PC-3 (cell line): ENCODE data around the gene ALG6. TPM values are rescaled to one million over a fixed set of nuclear protein-coding genes. Genes with fewer than 3 reads are reported as not detected.
"Not testable (repeated sequence)": the region's sequence is repeated elsewhere in the genome, so short reads cannot be mapped to it uniquely, and the experiment has no call there.

Source experiments
- ATAC-seq: fragments of 200-7000 bp; cut with Tn5 transposase; 2 replicates; pipeline ENCODE4 v1.9.1; 2020; ENCODE audit warnings: mild to moderate bottlenecking, moderate library complexity
- BruUV-seq: library from RNA; stranded (reverse); fragments of 400-500 nt; replicated peaks from 2 replicates; lab custom pipeline; 2021; lab: Mats Ljungman, UMichigan
- CTCF ChIA-PET: fragments of 300-600 bp; sonication (Branson Sonifier 250); formaldehyde crosslinking; loops from one replicate; lab custom pipeline; 2022; ENCODE audit warnings: antibody characterized with exemption; lab: Charles Lee
- POLR2A ChIA-PET: fragments of 300-600 bp; sonication (Branson Sonifier 250); formaldehyde crosslinking; loops from one replicate; lab custom pipeline; 2022; ENCODE audit warnings: antibody characterized with exemption; ENCODE audit not compliant: unreplicated experiment; lab: Charles Lee
- DNase-seq: peaks from one replicate; pipeline ENCODE4 v3.0.0-alpha.2; 2015
- H2AFZ ChIP-seq: fragments of 300-600 bp; sonication (generic); 2 replicates; pipeline ENCODE4 v1.6.0; 2016; ENCODE audit warnings: antibody characterized with exemption, low read length
- H3F3A ChIP-seq: fragments of 300-600 bp; sonication (generic); one replicate; pipeline ENCODE4 v1.6.0; 2017; ENCODE audit warnings: antibody characterized with exemption, low read length, control low read depth, mild to moderate bottlenecking; ENCODE audit not compliant: unreplicated experiment
- H3K27ac ChIP-seq: fragments of 300-600 bp; sonication (generic); 2 replicates; pipeline ENCODE4 v1.5.1; 2016; ENCODE audit warnings: mild to moderate bottlenecking, low read length
- H3K27me3 ChIP-seq: fragments of 300-600 bp; sonication (generic); 2 replicates; pipeline ENCODE4 v1.6.1; 2016; ENCODE audit warnings: low read length, mixed read lengths
- H3K36me3 ChIP-seq: fragments of 300-600 bp; sonication (generic); 2 replicates; pipeline ENCODE4 v1.6.1; 2016; ENCODE audit warnings: low read depth, mixed run types, low read length, mixed read lengths
- H3K4me1 ChIP-seq: fragments of 300-600 bp; sonication (generic); 2 replicates; pipeline ENCODE4 v1.5.1; 2016; ENCODE audit warnings: low read length; ENCODE audit not compliant: insufficient read depth
- H3K4me2 ChIP-seq: fragments of 300-600 bp; sonication (generic); 2 replicates; pipeline ENCODE4 v1.6.0; 2016; ENCODE audit warnings: low read length
- H3K4me3 ChIP-seq: fragments of 300-600 bp; sonication (generic); 2 replicates; pipeline ENCODE4 v1.5.1; 2016; ENCODE audit warnings: mild to moderate bottlenecking, low read length, mixed read lengths
- H3K79me2 ChIP-seq: fragments of 300-600 bp; sonication (generic); 2 replicates; pipeline ENCODE4 v1.6.1; 2017; ENCODE audit warnings: low read length, mixed read lengths
- H3K9ac ChIP-seq: fragments of 300-600 bp; sonication (generic); 2 replicates; pipeline ENCODE4 v1.6.0; 2016; ENCODE audit warnings: mild to moderate bottlenecking, low read length
- H3K9me2 ChIP-seq: fragments of 300-600 bp; sonication (generic); replicated peaks from 2 replicates; pipeline ENCODE4 v1.6.1; 2016; ENCODE audit warnings: mixed run types, low read length, mixed read lengths
- H3K9me3 ChIP-seq: fragments of 300-600 bp; sonication (generic); 2 replicates; pipeline ENCODE4 v1.6.1; 2016; ENCODE audit warnings: low read length, mixed read lengths
- H4K20me1 ChIP-seq: fragments of 300-600 bp; sonication (generic); 2 replicates; pipeline ENCODE4 v1.6.1; 2016; ENCODE audit warnings: low read length, mixed read lengths
- EZH2 ChIP-seq: fragments of 300-600 bp; sonication (generic); IDR thresholded peaks from one replicate; pipeline ENCODE4 v1.6.1; 2017; ENCODE audit warnings: antibody characterized with exemption, mild to moderate bottlenecking, low read length; ENCODE audit not compliant: unreplicated experiment
- EZH2phosphoT487 ChIP-seq: fragments of 300-600 bp; sonication (generic); IDR thresholded peaks from 2 replicates; pipeline ENCODE4 v1.6.1; 2018; ENCODE audit warnings: mild to moderate bottlenecking, antibody characterized with exemption, low read length, borderline replicate concordance
- intact Hi-C: fragments of 100-400 bp; cut with micrococcal nuclease; formaldehyde crosslinking; loops from 2 replicates; pipeline ENCODE4 v1.9.0; 2023
- total RNA-seq: library from RNA; depleted of rRNA; stranded (reverse); fragments of >200 nt; gene quantifications from 2 replicates; pipeline ENCODE4 v1.2.3, GENCODE V29; 2014
- TF ChIP-seq, protein P1 (sequence below): fragments of 300-600 bp; sonication (generic); conservative IDR thresholded peaks from 2 replicates; pipeline ENCODE4 v1.5.1; 2017; ENCODE audit warnings: antibody characterized with exemption, low read depth, mild to moderate bottlenecking, low read length

Gene ALG6
- total RNA-seq, 1 experiment from 2014 or later, result 17.3 TPM

- ATAC-seq (no peak), DNase-seq (no peak)
- Histone ChIP-seq H3F3A (no peaks in the 10 kb centered on the region), H3K4me2 (no peak overlapping the region), H3K4me3 (no peak overlapping the region), H3K36me3 (no peaks in the 10 kb centered on the region), H3K4me1 (no peaks in the 10 kb centered on the region), H3K79me2 (no peaks in the 10 kb centered on the region), H3K27me3 (peaks cover 55% of the 10 kb centered on the region), H3K27ac (no peak overlapping the region), H3K9me2 (no peaks in the 10 kb centered on the region), H3K9ac (no peak overlapping the region), H2AFZ (no peak overlapping the region), H3K9me3 (no peaks in the 10 kb centered on the region), H4K20me1 (no peaks in the 10 kb centered on the region)
- ChIA-PET CTCF (interaction anchor here (0.7 kb wide), 1 partner anchor 147 kb away, joined by 3 read pairs; no protein-coding TSS in a partner anchor), POLR2A (no interaction called here)
- BruUV-seq, result no TSS peak
- intact Hi-C loops, result no loop called here
- TF ChIP-seq, protein P1, sequence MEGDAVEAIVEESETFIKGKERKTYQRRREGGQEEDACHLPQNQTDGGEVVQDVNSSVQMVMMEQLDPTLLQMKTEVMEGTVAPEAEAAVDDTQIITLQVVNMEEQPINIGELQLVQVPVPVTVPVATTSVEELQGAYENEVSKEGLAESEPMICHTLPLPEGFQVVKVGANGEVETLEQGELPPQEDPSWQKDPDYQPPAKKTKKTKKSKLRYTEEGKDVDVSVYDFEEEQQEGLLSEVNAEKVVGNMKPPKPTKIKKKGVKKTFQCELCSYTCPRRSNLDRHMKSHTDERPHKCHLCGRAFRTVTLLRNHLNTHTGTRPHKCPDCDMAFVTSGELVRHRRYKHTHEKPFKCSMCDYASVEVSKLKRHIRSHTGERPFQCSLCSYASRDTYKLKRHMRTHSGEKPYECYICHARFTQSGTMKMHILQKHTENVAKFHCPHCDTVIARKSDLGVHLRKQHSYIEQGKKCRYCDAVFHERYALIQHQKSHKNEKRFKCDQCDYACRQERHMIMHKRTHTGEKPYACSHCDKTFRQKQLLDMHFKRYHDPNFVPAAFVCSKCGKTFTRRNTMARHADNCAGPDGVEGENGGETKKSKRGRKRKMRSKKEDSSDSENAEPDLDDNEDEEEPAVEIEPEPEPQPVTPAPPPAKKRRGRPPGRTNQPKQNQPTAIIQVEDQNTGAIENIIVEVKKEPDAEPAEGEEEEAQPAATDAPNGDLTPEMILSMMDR, result no peak
- TF ChIP-seq EZH2phosphoT487 (no peak), EZH2 (no peak)
Measured at GRCh38 chr1:63350320-63350719, 17.1 kb upstream of the ALG6 start.

DNA sequence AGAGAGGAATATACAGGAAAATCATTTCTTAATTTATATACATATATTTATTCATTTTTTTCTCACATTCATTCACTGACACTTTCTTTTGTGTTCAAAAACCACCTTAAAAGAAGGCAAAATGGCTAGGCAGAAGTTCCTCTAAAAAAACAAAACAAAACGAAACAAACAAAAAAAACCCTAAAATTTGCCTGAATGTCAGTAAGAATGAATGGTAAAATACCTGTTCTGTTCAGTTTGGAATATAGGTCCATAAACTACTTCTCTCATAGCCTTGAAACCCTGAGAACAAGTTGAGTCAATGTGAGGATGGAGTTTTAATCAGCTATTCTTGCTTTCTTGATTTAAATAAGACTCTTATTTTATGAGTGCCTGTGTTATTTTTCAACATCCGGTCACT is 14.7 kb upstream of the ALG6 start:
- CTCF ChIA-PET, result no interaction called here
- H3K27ac ChIP-seq, result no peak overlapping the region
- no TSS peak for BruUV-seq

GRCh38 chr1:63356234-63356633 is 11.2 kb upstream of the ALG6 start:
- H3K27ac ChIP-seq, H4K20me1 ChIP-seq, POLR2A ChIA-PET, BruUV-seq, H3K4me1 ChIP-seq, H3F3A ChIP-seq, H3K9ac ChIP-seq, H3K9me2 ChIP-seq, intact Hi-C loops, DNase-seq, ATAC-seq, H3K79me2 ChIP-seq, H3K4me2 ChIP-seq, H2AFZ ChIP-seq, H3K36me3 ChIP-seq, H3K9me3 ChIP-seq, H3K4me3 ChIP-seq: not testable (repeated sequence)
- H3K27me3 ChIP-seq, result peaks cover 40% of the 10 kb centered on the region
- CTCF ChIA-PET, result interaction anchor here (0.6 kb wide), 1 partner anchor 21 kb away, joined by 6 read pairs; no protein-coding TSS in a partner anchor

More for the DNA sequence above, 14.7 kb upstream of the ALG6 start:
- Histone ChIP-seq H3K9me3 (no peaks in the 10 kb centered on the region), H3K9ac (no peak overlapping the region), H3K27me3 (peaks cover 54% of the 10 kb centered on the region), H3K4me1 (no peaks in the 10 kb centered on the region), H2AFZ (no peak overlapping the region), H4K20me1 (no peaks in the 10 kb centered on the region), H3K36me3 (no peaks in the 10 kb centered on the region), H3F3A (no peaks in the 10 kb centered on the region), H3K79me2 (no peaks in the 10 kb centered on the region), H3K4me2 (no peak overlapping the region), H3K9me2 (no peaks in the 10 kb centered on the region), H3K4me3 (no peak overlapping the region)
- ATAC-seq (no peak), DNase-seq (no peak)
- TF ChIP-seq, protein P1, result no peak
- no peak for TF ChIP-seq EZH2
- no peak for TF ChIP-seq EZH2phosphoT487
- POLR2A ChIA-PET, result no interaction called here
- intact Hi-C loops, result no loop called here
